ENCODE data around the gene SPRR1B.
"Not testable (repeated sequence)": the region's sequence is repeated elsewhere in the genome, so short reads cannot be mapped to it uniquely, and the experiment has no call there.

The SPRR1B gene

GRCh38 chr1:153040950-153041631, 10.1 kb downstream of the SPRR1B start, which contains the start of gene SPRR2D:
Gene SPRR2D (minus strand): TSS chr1:153041120. CDS start chr1:153040346, 774 bp downstream.
- DNase-seq: no peak

- no peak for DNase-seq
Measured at GRCh38 chr1:153049211-153049610, 18.2 kb downstream of the SPRR1B start.

- not testable (repeated sequence) for DNase-seq
Measured at GRCh38 chr1:153056111-153056510, 25.1 kb downstream of the SPRR1B start.

GRCh38 chr1:153057375-153057774, 26.4 kb downstream of the SPRR1B start, which contains the start of gene SPRR2A:
Gene SPRR2A (minus strand): TSS chr1:153057512. CDS start chr1:153056735, 777 bp downstream.
- DNase-seq: no peak

DNA sequence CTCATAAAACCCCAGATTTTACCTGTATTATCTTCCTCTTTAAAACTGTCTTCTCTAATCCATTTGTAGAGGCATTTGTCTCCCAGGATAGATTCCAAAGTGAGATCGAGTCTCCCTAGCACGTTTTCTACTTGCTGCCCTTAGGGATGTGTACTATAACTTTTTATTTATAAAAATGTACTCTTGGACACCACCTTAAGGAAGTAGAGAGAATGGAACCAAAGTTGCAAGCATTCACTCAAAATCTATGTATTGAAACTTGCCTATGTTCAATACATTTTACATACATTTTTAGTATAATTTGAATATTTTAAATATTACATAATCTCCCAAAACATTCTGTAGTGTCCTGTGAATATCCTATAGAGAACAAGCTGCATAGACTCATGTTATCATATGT, 27.2 kb downstream of the SPRR1B start:
- DNase-seq: no peak

DNA sequence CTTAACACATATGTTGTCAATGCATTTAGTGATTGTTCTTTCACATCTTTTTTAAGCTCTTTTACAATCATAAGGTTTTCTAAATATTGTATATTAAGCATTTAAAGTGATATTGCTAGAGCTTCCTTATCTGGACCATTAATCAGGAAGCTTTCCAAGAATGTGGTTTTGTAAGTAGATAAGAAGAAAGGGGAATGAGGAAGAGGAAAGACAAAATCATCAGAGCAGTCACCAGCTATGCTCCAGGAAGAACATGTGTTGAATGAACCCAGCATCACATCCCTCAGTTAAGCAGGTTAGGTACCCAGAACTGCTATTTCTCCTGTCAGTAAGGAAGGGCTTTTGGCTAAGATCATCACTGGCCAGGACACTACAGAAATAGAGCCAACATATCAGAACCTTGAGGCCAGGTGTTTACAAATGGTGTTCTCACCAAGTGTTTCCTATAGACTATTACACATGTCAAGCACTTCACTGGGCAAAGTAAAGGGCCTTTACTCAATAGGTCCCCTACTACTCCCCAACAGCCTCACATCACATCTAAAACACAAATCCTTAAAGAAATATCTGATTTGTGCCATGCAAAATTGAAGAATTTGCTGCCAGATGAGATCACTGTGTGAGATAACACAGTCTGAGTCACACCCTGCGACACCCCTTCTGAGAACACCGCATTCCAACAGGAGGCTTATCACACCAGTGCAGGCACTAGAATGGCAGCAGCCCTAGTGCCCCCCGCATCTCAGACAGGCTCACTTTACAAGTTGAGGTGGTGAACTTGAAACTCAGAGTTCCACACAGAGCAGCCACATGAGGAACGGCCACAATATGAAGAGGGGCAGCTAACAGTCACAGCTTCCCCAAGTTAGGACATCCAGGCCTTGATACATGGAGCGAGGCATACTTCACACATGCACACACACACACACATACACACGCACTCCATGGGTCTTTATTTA, 28.1 kb downstream of the SPRR1B start:
- no peak for DNase-seq

DNA sequence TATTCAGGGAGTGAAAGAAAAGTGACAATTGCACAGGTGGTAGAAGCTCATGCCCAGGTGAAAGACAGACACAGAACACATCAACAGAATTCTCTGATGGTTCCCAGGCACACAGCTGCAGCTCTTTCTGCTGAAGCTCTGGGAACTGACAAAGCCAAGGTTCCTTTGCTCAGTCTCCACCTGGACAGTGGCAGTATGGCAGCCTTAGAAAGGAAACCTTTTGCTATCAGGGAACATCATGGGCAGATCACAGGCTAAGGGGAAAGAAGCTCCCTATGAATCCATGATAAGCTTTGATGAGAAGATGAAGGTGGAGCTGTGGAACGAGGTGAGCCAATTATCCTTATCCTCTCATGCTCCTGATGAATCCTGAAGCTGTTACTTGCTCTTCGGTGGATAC, 39.2 kb downstream of the SPRR1B start:
- no peak for DNase-seq

- no peak for DNase-seq
Measured at GRCh38 chr1:153071511-153071910, 40.5 kb downstream of the SPRR1B start, which contains the start of gene SPRR2B. Gene SPRR2B (minus strand): TSS chr1:153071611. CDS start chr1:153070839, 772 bp downstream.

- no peak for DNase-seq
Measured at GRCh38 chr1:153072806-153073726, 42.1 kb downstream of the SPRR1B start.

- DNase-seq: no peak
Measured at GRCh38 chr1:153081736-153082135, 50.7 kb downstream of the SPRR1B start.
